ENCODE measurements around the gene CDH2.

GRCh38 chr18:28126768-28127167 is 50.2 kb downstream of the CDH2 start:
- no peak for TF ChIP-seq CTCF (conservative IDR thresholded peaks at IDR 0.05 in 1 of 2, IDR thresholded peaks at IDR 0.05 in 1 of 2; ENCODE audit: low read depth in 1 of 2, low read length in 2 of 2)
- no peak for TF ChIP-seq EZH2 (IDR thresholded peaks at IDR 0.05; ENCODE audit: low read length, missing control alignments)
